HFFc6 (cell line): ENCODE measurements around the gene ANAPC2. TPM values are rescaled to one million over a fixed set of nuclear protein-coding genes. Genes with fewer than 3 reads are reported as not detected.

Experiments used
- DNase-seq: peaks from one replicate; pipeline ENCODE4 v3.0.0-alpha.2; 2018
- H3K27ac Mint-ChIP-seq: 2 replicates; pipeline ENCODE4 v1.8.0; 2020; ENCODE audit warnings: mild to moderate bottlenecking, mixed read lengths
- H3K27me3 Mint-ChIP-seq: 2 replicates; pipeline ENCODE4 v1.8.0; 2021; ENCODE audit warnings: mild to moderate bottlenecking, moderate library complexity, mixed read lengths; ENCODE audit not compliant: insufficient read depth
- H3K36me3 Mint-ChIP-seq: 2 replicates; pipeline ENCODE4 v1.8.0; 2021; ENCODE audit warnings: low read depth, mixed read lengths
- H3K4me1 Mint-ChIP-seq: 2 replicates; pipeline ENCODE4 v1.8.0; 2020; ENCODE audit warnings: low read depth, mixed read lengths
- H3K4me3 Mint-ChIP-seq: 2 replicates; pipeline ENCODE4 v1.8.0; 2020; ENCODE audit warnings: mild to moderate bottlenecking, moderate library complexity, mixed read lengths
- H3K9me3 Mint-ChIP-seq: 2 replicates; pipeline ENCODE4 v1.8.0; 2020; ENCODE audit warnings: mild to moderate bottlenecking, mixed read lengths
- total RNA-seq, 6 experiments: library from RNA; stranded (reverse); fragmentation: NEBNext Ultra II Directional; extraction: Animal tissue kit (Norgen Biotek cat#: 25700); gene quantifications; 2 replicates in 1 of 6; 3 replicates in 5 of 6; pipeline ENCODE4 v1.2.3, GENCODE V29; 2021
- TF ChIP-seq, protein P1 (sequence below): fragments of 200-600 bp; sonication (generic); IDR thresholded peaks from 2 replicates; pipeline ENCODE4 v1.5.0; 2021; ENCODE audit warnings: antibody characterized with exemption, mild to moderate bottlenecking

The ANAPC2 gene
- total RNA-seq, 6 experiments from 2014 or later, result 34.8 to 41.5 (median 37.4) TPM

DNA sequence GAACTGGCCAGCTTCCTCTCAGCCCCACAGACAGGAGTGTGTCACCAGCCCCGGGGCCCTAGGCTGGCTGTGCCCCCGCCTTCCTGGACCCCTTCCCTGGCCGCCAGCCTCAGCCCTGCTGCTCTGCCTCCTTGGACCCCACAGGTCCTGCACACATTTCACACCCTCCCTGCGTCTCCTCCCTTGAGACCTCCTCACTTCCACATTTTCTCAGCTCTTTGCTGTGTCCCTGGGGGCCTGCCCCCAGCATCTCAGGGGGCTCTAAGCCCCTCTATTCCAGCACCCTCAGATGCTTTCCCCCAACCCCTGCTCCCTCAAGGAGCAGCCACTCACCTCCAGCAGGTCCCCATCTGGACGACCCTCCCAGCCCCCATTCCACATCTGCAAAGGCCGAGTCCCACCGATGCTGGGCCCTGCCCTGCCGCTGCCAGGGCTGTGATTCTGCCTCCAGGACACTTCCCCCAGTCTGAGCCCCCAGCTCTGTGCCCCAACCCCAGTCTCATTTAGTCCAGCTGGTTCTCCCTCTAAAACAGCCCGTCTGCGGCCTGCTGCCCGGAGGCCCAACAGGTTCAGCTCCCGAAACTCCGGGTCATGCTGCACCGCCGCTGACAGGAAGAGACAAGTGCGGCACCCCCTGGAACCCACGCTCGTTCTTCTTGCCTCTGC lies 46.5 kb upstream of the ANAPC2 start:
- Mint-ChIP-seq H3K9me3 (no peaks in the 10 kb centered on the region), H3K4me1 (peaks cover 7% of the 10 kb centered on the region), H3K27me3 (no peaks in the 10 kb centered on the region; the same call in 1 of the 2 replicates), H3K4me3 (no peak overlapping the region), H3K36me3 (no peaks in the 10 kb centered on the region), H3K27ac (no peak overlapping the region)
- DNase-seq, result no peak
- TF ChIP-seq, protein P1, sequence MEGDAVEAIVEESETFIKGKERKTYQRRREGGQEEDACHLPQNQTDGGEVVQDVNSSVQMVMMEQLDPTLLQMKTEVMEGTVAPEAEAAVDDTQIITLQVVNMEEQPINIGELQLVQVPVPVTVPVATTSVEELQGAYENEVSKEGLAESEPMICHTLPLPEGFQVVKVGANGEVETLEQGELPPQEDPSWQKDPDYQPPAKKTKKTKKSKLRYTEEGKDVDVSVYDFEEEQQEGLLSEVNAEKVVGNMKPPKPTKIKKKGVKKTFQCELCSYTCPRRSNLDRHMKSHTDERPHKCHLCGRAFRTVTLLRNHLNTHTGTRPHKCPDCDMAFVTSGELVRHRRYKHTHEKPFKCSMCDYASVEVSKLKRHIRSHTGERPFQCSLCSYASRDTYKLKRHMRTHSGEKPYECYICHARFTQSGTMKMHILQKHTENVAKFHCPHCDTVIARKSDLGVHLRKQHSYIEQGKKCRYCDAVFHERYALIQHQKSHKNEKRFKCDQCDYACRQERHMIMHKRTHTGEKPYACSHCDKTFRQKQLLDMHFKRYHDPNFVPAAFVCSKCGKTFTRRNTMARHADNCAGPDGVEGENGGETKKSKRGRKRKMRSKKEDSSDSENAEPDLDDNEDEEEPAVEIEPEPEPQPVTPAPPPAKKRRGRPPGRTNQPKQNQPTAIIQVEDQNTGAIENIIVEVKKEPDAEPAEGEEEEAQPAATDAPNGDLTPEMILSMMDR, result no peak

DNA sequence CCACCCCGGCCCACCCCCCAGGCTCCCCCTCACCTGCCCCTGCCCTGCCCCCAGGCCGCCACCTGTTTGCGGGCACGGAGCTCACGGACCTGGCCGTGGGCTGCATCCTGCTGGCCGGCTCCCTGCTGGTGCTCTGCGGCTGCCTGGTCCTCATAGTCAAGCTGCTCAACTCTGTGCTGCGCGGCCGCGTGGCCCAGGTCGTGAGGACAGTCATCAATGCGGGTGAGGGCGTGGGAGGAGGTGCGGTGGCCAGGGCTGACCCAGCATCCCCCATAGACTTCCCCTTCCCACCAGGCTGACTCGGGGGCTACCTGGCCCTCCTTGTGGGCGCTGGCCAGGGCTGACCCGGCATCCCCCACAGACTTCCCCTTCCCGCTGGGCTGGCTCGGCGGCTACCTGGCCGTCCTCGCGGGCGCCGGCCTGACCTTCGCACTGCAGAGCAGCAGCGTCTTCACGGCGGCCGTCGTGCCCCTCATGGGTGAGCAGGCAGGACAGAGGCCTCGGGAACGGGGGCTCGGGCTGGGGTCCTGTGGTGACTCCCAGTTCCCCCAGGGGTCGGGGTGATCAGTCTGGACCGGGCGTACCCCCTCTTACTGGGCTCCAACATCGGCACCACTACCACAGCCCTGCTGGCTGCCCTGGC lies 45.8 kb upstream of the ANAPC2 start:
- Mint-ChIP-seq H3K4me1 (peaks cover 6% of the 10 kb centered on the region), H3K4me3 (no peak overlapping the region), H3K36me3 (no peaks in the 10 kb centered on the region), H3K27ac (no peak overlapping the region), H3K27me3 (no peaks in the 10 kb centered on the region), H3K9me3 (no peaks in the 10 kb centered on the region)
- DNase-seq, result no peak
- TF ChIP-seq, protein P1, result no peak

DNA sequence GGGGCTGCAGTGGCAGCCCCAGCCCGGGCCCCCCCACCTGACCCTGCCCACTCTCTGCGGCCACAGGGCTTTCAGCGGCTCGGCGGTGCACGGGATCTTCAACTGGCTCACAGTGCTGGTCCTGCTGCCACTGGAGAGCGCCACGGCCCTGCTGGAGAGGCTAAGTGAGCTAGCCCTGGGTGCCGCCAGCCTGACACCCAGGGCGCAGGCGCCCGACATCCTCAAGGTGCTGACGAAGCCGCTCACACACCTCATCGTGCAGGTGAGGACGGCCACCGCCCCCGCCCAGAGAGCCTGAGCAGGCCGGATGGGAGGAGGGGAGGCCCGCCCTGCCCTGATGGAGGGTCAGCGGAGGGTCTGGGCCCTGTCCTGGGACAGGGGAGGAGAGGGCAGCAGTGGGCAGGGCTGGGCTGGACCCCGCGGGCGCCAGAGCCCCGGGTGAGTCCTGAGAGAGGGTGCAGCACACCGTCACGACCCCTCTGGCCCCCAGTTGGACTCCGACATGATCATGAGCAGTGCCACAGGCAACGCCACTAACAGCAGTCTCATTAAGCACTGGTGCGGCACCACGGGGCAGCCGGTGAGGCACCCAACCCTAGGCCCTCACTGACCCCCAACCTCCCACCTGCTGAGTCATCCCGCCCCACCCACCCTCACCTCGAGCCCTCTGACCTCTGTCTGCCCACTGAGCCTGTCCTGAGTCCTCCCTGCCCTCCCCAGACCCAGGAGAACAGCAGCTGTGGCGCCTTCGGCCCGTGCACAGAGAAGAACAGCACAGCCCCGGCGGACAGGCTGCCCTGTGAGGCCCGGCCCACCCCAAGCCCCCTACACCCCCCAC lies 45.0 kb upstream of the ANAPC2 start:
- Mint-ChIP-seq H3K27ac (no peak overlapping the region), H3K36me3 (no peaks in the 10 kb centered on the region), H3K4me3 (no peak overlapping the region), H3K9me3 (no peaks in the 10 kb centered on the region), H3K27me3 (no peaks in the 10 kb centered on the region), H3K4me1 (no peaks in the 10 kb centered on the region)
- DNase-seq, result no peak
- TF ChIP-seq, protein P1, result no peak

DNA sequence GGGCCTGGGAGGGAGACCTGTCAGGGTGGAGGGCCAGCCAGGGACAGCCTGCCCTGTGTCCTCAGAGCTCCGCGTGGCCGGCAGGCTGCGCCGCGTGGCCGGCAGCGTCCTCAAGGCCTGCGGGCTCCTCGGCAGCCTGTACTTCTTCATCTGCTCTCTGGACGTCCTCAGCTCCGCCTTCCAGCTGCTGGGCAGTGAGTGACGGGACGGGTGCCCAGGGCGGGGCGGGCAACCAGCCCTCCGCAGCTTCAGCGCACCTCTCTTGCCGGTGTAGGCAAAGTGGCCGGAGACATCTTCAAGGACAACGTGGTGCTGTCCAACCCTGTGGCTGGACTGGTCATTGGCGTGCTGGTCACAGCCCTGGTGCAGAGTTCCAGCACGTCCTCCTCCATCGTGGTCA lies 44.1 kb upstream of the ANAPC2 start:
- TF ChIP-seq, protein P1, result no peak
- no peak overlapping the region for H3K27ac Mint-ChIP-seq
- no peak for DNase-seq
- no peaks in the 10 kb centered on the region for H3K27me3 Mint-ChIP-seq
- peaks cover 4% of the 10 kb centered on the region for H3K4me1 Mint-ChIP-seq
- H3K9me3 Mint-ChIP-seq, result no peaks in the 10 kb centered on the region
- no peak overlapping the region for H3K4me3 Mint-ChIP-seq
- H3K36me3 Mint-ChIP-seq, result no peaks in the 10 kb centered on the region

DNA sequence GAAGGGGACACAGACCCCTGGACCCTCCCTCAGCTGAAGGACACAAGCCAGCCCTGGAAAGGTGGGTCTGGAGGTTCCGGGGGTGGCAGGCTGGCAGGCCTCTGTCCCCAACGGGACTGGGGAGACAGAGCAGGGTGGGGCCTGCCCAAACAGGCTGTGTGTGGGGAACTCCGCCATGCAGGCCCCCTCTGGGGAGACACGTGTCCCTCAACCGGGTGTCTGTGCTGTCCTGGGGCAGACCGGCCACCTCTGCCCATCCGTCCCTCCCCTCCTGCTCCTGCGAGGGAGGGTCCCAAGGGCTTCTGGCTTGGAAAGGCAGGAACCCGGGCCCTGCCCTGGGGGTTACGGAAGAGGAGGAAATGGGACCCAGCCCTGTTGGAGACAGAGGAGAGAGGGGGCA lies 43.7 kb upstream of the ANAPC2 start:
- no peaks in the 10 kb centered on the region for H3K27me3 Mint-ChIP-seq

More for the DNA sequence above, 43.7 kb upstream of the ANAPC2 start:
- no peak for DNase-seq
- peaks cover 7% of the 10 kb centered on the region for H3K4me1 Mint-ChIP-seq
- no peak overlapping the region for H3K4me3 Mint-ChIP-seq
- no peak overlapping the region for H3K27ac Mint-ChIP-seq
- no peaks in the 10 kb centered on the region for H3K9me3 Mint-ChIP-seq
- H3K36me3 Mint-ChIP-seq, result no peaks in the 10 kb centered on the region
- TF ChIP-seq, protein P1, result no peak
